ENCODE measurements around the gene HBZ.

GRCh38 chr16:104928-105327, 47.5 kb upstream of the HBZ start:
- no peak for TF ChIP-seq CTCF (IDR thresholded peaks at IDR 0.05; ENCODE audit: borderline replicate concordance, extremely low read depth, low read length, poor library complexity, severe bottlenecking)
- no peak for TF ChIP-seq EZH2 (IDR thresholded peaks at IDR 0.05; ENCODE audit: borderline replicate concordance, low read depth, low read length, severe bottlenecking)
